SU-DHL-6 (cell line): ENCODE data around the gene SAPCD1.

Experiments used
- H2AFZ ChIP-seq: fragments of 200-600 bp; sonication (generic); 2 replicates; pipeline ENCODE4 v1.6.1; 2014; ENCODE audit warnings: low read depth, mild to moderate bottlenecking, moderate library complexity, mixed read lengths, antibody characterized with exemption, low read length; ENCODE audit not compliant: severe bottlenecking
- H3F3A ChIP-seq: fragments of 200-600 bp; shearing (Covaris generic); 2 replicates; pipeline ENCODE4 v1.6.0; 2016; ENCODE audit warnings: antibody characterized with exemption, mild to moderate bottlenecking; ENCODE audit not compliant: insufficient read depth
- H3K27ac ChIP-seq: fragments of 200-600 bp; sonication (generic); 2 replicates; pipeline ENCODE4 v1.5.1; 2016; ENCODE audit warnings: low read depth, mild to moderate bottlenecking, low read length, moderate library complexity, mixed read lengths
- H3K27me3 ChIP-seq: fragments of 200-600 bp; sonication (generic), shearing (Covaris generic); 2 replicates; pipeline ENCODE4 v1.6.0; 2014; ENCODE audit warnings: mild to moderate bottlenecking, low read length
- H3K36me3 ChIP-seq: fragments of 200-600 bp; sonication (generic); 2 replicates; pipeline ENCODE4 v1.6.1; 2014; ENCODE audit warnings: mild to moderate bottlenecking, low read length, mixed read lengths
- H3K4me2 ChIP-seq: fragments of 300-600, 200-600 bp; shearing (Covaris generic), sonication (generic); 2 replicates; pipeline ENCODE4 v1.6.0; 2014; ENCODE audit warnings: low read length, low read depth, mild to moderate bottlenecking; ENCODE audit not compliant: poor library complexity, severe bottlenecking
- H3K4me3 ChIP-seq: fragments of 200-600 bp; sonication (generic); 2 replicates; pipeline ENCODE4 v1.5.1; 2014; ENCODE audit warnings: antibody characterized with exemption, low read length, mild to moderate bottlenecking, mixed read lengths; ENCODE audit not compliant: insufficient read depth, poor library complexity, severe bottlenecking
- H3K79me2 ChIP-seq: fragments of 200-600 bp; sonication (generic); 2 replicates; pipeline ENCODE4 v1.6.1; 2014; ENCODE audit warnings: mild to moderate bottlenecking, low read length, moderate library complexity; ENCODE audit not compliant: insufficient read depth
- H3K9ac ChIP-seq: fragments of 200-600 bp; sonication (generic); 2 replicates; pipeline ENCODE4 v1.7.0; 2014; ENCODE audit warnings: mild to moderate bottlenecking, low read length
- H3K9me2 ChIP-seq: fragments of 200-600 bp; sonication (generic); replicated peaks from 2 replicates; pipeline ENCODE4 v1.6.1; 2014; ENCODE audit warnings: low read length; ENCODE audit not compliant: insufficient read depth
- H3K9me3 ChIP-seq: fragments of 200-600 bp; sonication (generic); 2 replicates; pipeline ENCODE4 v1.6.1; 2014; ENCODE audit warnings: low read length, mixed read lengths; ENCODE audit not compliant: insufficient read depth
- H4K20me1 ChIP-seq: fragments of 200-600 bp; sonication (generic); 2 replicates; pipeline ENCODE4 v1.6.1; 2014; ENCODE audit warnings: low read depth, mild to moderate bottlenecking, antibody characterized with exemption, low read length, moderate library complexity, mixed read lengths
- EZH2phosphoT487 ChIP-seq: fragments of 200-600 bp; sonication (generic), shearing (Covaris generic); conservative IDR thresholded peaks from 2 replicates; pipeline ENCODE4 v1.6.1; 2018; ENCODE audit warnings: mild to moderate bottlenecking, antibody characterized with exemption, low read length, moderate library complexity, mixed read lengths
- TF ChIP-seq, protein P1 (sequence below): fragments of 200-600 bp; sonication (generic); IDR thresholded peaks from one replicate; pipeline ENCODE4 v1.5.1; 2017; ENCODE audit warnings: antibody characterized with exemption, mild to moderate bottlenecking, low read length, moderate library complexity; ENCODE audit not compliant: insufficient read depth, poor library complexity, severe bottlenecking

Gene SAPCD1

GRCh38 chr6:31715022-31715958 lies 47.2 kb upstream of the SAPCD1 start, which contains the start of gene LY6G6D:
TSS of gene LY6G6D (plus strand) at chr6:31715348. CDS start at chr6:31715356, 8 bp downstream.
- Histone ChIP-seq H3K4me2 (no peak within 1 kb of the TSS), H3K9ac (no peak within 1 kb of the TSS), H3K9me2 (no peaks in the 10 kb centered on the region), H3K79me2 (no peaks in the 10 kb centered on the region), H3K27me3 (no peaks in the 10 kb centered on the region), H2AFZ (no peak within 1 kb of the TSS), H4K20me1 (no peaks in the 10 kb centered on the region), H3K27ac (no peak within 1 kb of the TSS), H3K36me3 (no peaks in the 10 kb centered on the region), H3K9me3 (no peaks in the 10 kb centered on the region), H3K4me3 (no peak within 1 kb of the TSS), H3F3A (no peaks in the 10 kb centered on the region)
- TF ChIP-seq, protein P1, sequence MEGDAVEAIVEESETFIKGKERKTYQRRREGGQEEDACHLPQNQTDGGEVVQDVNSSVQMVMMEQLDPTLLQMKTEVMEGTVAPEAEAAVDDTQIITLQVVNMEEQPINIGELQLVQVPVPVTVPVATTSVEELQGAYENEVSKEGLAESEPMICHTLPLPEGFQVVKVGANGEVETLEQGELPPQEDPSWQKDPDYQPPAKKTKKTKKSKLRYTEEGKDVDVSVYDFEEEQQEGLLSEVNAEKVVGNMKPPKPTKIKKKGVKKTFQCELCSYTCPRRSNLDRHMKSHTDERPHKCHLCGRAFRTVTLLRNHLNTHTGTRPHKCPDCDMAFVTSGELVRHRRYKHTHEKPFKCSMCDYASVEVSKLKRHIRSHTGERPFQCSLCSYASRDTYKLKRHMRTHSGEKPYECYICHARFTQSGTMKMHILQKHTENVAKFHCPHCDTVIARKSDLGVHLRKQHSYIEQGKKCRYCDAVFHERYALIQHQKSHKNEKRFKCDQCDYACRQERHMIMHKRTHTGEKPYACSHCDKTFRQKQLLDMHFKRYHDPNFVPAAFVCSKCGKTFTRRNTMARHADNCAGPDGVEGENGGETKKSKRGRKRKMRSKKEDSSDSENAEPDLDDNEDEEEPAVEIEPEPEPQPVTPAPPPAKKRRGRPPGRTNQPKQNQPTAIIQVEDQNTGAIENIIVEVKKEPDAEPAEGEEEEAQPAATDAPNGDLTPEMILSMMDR, result no peak
- no peak for TF ChIP-seq EZH2phosphoT487

DNA sequence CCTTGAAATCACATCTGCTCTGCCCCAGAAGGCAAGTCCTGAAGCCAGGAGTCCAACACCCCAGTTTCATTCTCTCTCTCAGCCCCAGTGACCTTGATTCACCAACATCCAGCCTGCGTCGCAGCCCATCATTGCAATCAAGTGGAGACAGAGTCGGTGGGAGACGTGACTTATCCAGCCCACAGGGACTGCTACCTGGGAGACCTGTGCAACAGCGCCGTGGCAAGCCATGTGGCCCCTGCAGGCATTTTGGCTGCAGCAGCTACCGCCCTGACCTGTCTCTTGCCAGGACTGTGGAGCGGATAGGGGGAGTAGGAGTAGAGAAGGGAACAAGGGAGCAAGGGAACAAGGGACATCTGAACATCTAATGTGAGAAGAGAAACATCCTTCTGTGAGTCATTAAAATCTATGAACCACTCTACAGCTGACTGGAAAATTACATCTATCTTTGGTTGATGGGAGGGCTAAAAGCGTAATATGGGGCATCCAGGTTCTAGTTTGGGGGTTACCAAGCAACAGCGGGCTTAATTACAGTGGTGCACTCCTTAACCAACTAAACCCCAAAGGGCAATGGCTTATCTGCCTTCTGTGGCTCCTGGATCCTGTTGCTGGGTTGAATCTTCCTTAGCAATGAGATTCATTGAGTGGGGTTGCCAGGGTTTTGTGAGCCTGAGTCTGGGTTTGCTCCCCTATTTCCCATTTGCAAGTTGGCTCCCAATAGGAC lies 44.8 kb upstream of the SAPCD1 start:
- Histone ChIP-seq H3K27me3 (no peaks in the 10 kb centered on the region), H2AFZ (no peak overlapping the region), H3F3A (no peaks in the 10 kb centered on the region), H3K9ac (no peak overlapping the region), H3K9me3 (no peaks in the 10 kb centered on the region), H3K9me2 (no peaks in the 10 kb centered on the region), H3K4me2 (no peak overlapping the region), H3K36me3 (no peaks in the 10 kb centered on the region), H3K4me3 (no peak overlapping the region), H4K20me1 (no peaks in the 10 kb centered on the region), H3K79me2 (no peaks in the 10 kb centered on the region), H3K27ac (no peak overlapping the region)
- TF ChIP-seq, protein P1, result no peak
- TF ChIP-seq EZH2phosphoT487, result no peak

DNA sequence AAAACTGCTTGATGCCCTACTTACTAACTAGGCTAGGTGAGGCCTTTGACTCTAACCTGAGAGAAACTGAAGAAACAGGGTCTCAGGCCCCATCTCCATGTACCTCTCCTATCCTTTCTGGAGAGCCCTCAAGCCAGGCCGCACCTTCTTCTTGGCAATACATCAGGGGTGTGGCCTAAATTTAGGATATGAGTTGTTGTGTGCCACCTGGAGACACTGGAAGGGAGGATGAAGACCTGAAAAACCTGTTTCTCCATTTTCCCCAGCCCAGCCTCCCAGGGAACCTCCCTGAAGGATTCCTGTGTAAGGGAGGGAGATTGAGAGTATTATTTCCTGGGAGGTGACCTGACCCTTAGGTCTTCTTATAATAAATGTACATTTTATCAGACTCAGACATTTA lies 44.2 kb upstream of the SAPCD1 start:
- no peaks in the 10 kb centered on the region for H4K20me1 ChIP-seq
- H2AFZ ChIP-seq, result no peak overlapping the region
- H3K9me3 ChIP-seq, result no peaks in the 10 kb centered on the region
- no peaks in the 10 kb centered on the region for H3K36me3 ChIP-seq
- H3K27ac ChIP-seq, result no peak overlapping the region
- H3K27me3 ChIP-seq, result no peaks in the 10 kb centered on the region
- H3K9ac ChIP-seq, result no peak overlapping the region
- H3K79me2 ChIP-seq, result no peaks in the 10 kb centered on the region
- no peak overlapping the region for H3K4me3 ChIP-seq
- TF ChIP-seq, protein P1, result no peak
- TF ChIP-seq EZH2phosphoT487, result no peak
- H3K9me2 ChIP-seq, result no peaks in the 10 kb centered on the region
- no peak overlapping the region for H3K4me2 ChIP-seq
- H3F3A ChIP-seq, result no peaks in the 10 kb centered on the region
